Tibial nerve (tissue), 4 donors: ENCODE results near the gene OTUD6A.

Experiments used
- CTCF ChIP-seq, 5 experiments: fragments of 200-600 bp in 3 of 5; fragments of 450-650 bp in 2 of 5; sonication (generic) in 3 of 5; IDR thresholded peaks; one replicate each; pipeline ENCODE4 v1.5.1; 2016 to 2019; ENCODE audit warnings: antibody characterized with exemption in 5 of 5, mild to moderate bottlenecking in 3 of 5, moderate library complexity in 2 of 5
- EP300 ChIP-seq, 2 donors: sonication (generic); formaldehyde crosslinking; IDR thresholded peaks; one replicate each; pipeline ENCODE4 v1.6.1; 2017; ENCODE audit warnings: antibody characterized with exemption in 2 of 2, mild to moderate bottlenecking in 1 of 2

GRCh38 chrX:70041993-70042392 is 20.3 kb upstream of the OTUD6A start:
- TF ChIP-seq CTCF (IDR thresholded peaks at IDR 0.05) (no peak), EP300 (IDR thresholded peaks at IDR 0.05) (no peak)
